PC-3 (cell line): ENCODE measurements around the gene CSNK2A2. TPM values are rescaled to one million over a fixed set of nuclear protein-coding genes. Genes with fewer than 3 reads are reported as not detected.

Experiments
- ATAC-seq: fragments of 200-7000 bp; cut with Tn5 transposase; 2 replicates; pipeline ENCODE4 v1.9.1; 2020; ENCODE audit warnings: mild to moderate bottlenecking, moderate library complexity
- BruUV-seq: library from RNA; stranded (reverse); fragments of 400-500 nt; replicated peaks from 2 replicates; lab custom pipeline; 2021; lab: Mats Ljungman, UMichigan
- CTCF ChIA-PET: fragments of 300-600 bp; sonication (Branson Sonifier 250); formaldehyde crosslinking; loops from one replicate; lab custom pipeline; 2022; ENCODE audit warnings: antibody characterized with exemption; lab: Charles Lee
- POLR2A ChIA-PET: fragments of 300-600 bp; sonication (Branson Sonifier 250); formaldehyde crosslinking; loops from one replicate; lab custom pipeline; 2022; ENCODE audit warnings: antibody characterized with exemption; ENCODE audit not compliant: unreplicated experiment; lab: Charles Lee
- DNase-seq: peaks from one replicate; pipeline ENCODE4 v3.0.0-alpha.2; 2015
- H2AFZ ChIP-seq: fragments of 300-600 bp; sonication (generic); 2 replicates; pipeline ENCODE4 v1.6.0; 2016; ENCODE audit warnings: antibody characterized with exemption, low read length
- H3F3A ChIP-seq: fragments of 300-600 bp; sonication (generic); one replicate; pipeline ENCODE4 v1.6.0; 2017; ENCODE audit warnings: antibody characterized with exemption, low read length, control low read depth, mild to moderate bottlenecking; ENCODE audit not compliant: unreplicated experiment
- H3K27ac ChIP-seq: fragments of 300-600 bp; sonication (generic); 2 replicates; pipeline ENCODE4 v1.5.1; 2016; ENCODE audit warnings: mild to moderate bottlenecking, low read length
- H3K27me3 ChIP-seq: fragments of 300-600 bp; sonication (generic); 2 replicates; pipeline ENCODE4 v1.6.1; 2016; ENCODE audit warnings: low read length, mixed read lengths
- H3K36me3 ChIP-seq: fragments of 300-600 bp; sonication (generic); 2 replicates; pipeline ENCODE4 v1.6.1; 2016; ENCODE audit warnings: low read depth, mixed run types, low read length, mixed read lengths
- H3K4me1 ChIP-seq: fragments of 300-600 bp; sonication (generic); 2 replicates; pipeline ENCODE4 v1.5.1; 2016; ENCODE audit warnings: low read length; ENCODE audit not compliant: insufficient read depth
- H3K4me2 ChIP-seq: fragments of 300-600 bp; sonication (generic); 2 replicates; pipeline ENCODE4 v1.6.0; 2016; ENCODE audit warnings: low read length
- H3K4me3 ChIP-seq: fragments of 300-600 bp; sonication (generic); 2 replicates; pipeline ENCODE4 v1.5.1; 2016; ENCODE audit warnings: mild to moderate bottlenecking, low read length, mixed read lengths
- H3K79me2 ChIP-seq: fragments of 300-600 bp; sonication (generic); 2 replicates; pipeline ENCODE4 v1.6.1; 2017; ENCODE audit warnings: low read length, mixed read lengths
- H3K9ac ChIP-seq: fragments of 300-600 bp; sonication (generic); 2 replicates; pipeline ENCODE4 v1.6.0; 2016; ENCODE audit warnings: mild to moderate bottlenecking, low read length
- H3K9me2 ChIP-seq: fragments of 300-600 bp; sonication (generic); replicated peaks from 2 replicates; pipeline ENCODE4 v1.6.1; 2016; ENCODE audit warnings: mixed run types, low read length, mixed read lengths
- H3K9me3 ChIP-seq: fragments of 300-600 bp; sonication (generic); 2 replicates; pipeline ENCODE4 v1.6.1; 2016; ENCODE audit warnings: low read length, mixed read lengths
- H4K20me1 ChIP-seq: fragments of 300-600 bp; sonication (generic); 2 replicates; pipeline ENCODE4 v1.6.1; 2016; ENCODE audit warnings: low read length, mixed read lengths
- EZH2 ChIP-seq: fragments of 300-600 bp; sonication (generic); IDR thresholded peaks from one replicate; pipeline ENCODE4 v1.6.1; 2017; ENCODE audit warnings: antibody characterized with exemption, mild to moderate bottlenecking, low read length; ENCODE audit not compliant: unreplicated experiment
- EZH2phosphoT487 ChIP-seq: fragments of 300-600 bp; sonication (generic); IDR thresholded peaks from 2 replicates; pipeline ENCODE4 v1.6.1; 2018; ENCODE audit warnings: mild to moderate bottlenecking, antibody characterized with exemption, low read length, borderline replicate concordance
- intact Hi-C: fragments of 100-400 bp; cut with micrococcal nuclease; formaldehyde crosslinking; loops from 2 replicates; pipeline ENCODE4 v1.9.0; 2023
- total RNA-seq: library from RNA; depleted of rRNA; stranded (reverse); fragments of >200 nt; gene quantifications from 2 replicates; pipeline ENCODE4 v1.2.3, GENCODE V29; 2014
- TF ChIP-seq, protein P1 (sequence below): fragments of 300-600 bp; sonication (generic); conservative IDR thresholded peaks from 2 replicates; pipeline ENCODE4 v1.5.1; 2017; ENCODE audit warnings: antibody characterized with exemption, low read depth, mild to moderate bottlenecking, low read length

Gene CSNK2A2
- total RNA-seq, 1 experiment from 2014 or later, result 14.2 TPM

DNA sequence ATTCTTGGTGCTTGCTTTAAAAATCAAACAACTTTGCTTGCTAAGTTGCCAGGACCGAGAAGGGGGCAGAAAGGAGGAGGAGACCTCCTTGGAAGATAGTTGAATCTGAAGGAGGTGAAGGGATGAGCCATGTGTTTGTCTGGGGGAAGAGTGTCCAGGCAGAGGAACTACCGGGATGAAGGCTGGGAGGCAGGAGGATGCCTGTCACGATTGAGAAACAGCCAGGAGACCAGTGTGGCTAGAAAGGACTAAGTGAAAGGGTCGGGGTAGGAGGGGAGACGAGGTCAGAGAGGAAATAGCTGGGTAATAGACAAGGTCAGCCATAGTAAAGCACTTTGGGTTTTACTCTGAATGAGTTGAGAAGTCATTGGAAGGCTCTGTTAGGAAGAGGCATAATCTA lies 38.9 kb upstream of the CSNK2A2 start:
- H3K9me3 ChIP-seq, result no peaks in the 10 kb centered on the region
- no peaks in the 10 kb centered on the region for H3F3A ChIP-seq
- H3K27ac ChIP-seq, result no peak overlapping the region
- DNase-seq (no peak), ATAC-seq (no peak)
- POLR2A ChIA-PET, result no interaction called here
- no peaks in the 10 kb centered on the region for H3K36me3 ChIP-seq
- no TSS peak for BruUV-seq
- H2AFZ ChIP-seq, result peak overlapping the region; percentile 98; the same call in 1 of the 2 replicates
- H3K4me1 ChIP-seq, result no peaks in the 10 kb centered on the region
- peak overlapping the region; percentile 88; the same call in 1 of the 2 replicates for H3K4me2 ChIP-seq
- peaks cover 10% of the 10 kb centered on the region; the same call in 1 of the 2 replicates for H3K27me3 ChIP-seq
- no peak overlapping the region for H3K9ac ChIP-seq
- TF ChIP-seq, protein P1, sequence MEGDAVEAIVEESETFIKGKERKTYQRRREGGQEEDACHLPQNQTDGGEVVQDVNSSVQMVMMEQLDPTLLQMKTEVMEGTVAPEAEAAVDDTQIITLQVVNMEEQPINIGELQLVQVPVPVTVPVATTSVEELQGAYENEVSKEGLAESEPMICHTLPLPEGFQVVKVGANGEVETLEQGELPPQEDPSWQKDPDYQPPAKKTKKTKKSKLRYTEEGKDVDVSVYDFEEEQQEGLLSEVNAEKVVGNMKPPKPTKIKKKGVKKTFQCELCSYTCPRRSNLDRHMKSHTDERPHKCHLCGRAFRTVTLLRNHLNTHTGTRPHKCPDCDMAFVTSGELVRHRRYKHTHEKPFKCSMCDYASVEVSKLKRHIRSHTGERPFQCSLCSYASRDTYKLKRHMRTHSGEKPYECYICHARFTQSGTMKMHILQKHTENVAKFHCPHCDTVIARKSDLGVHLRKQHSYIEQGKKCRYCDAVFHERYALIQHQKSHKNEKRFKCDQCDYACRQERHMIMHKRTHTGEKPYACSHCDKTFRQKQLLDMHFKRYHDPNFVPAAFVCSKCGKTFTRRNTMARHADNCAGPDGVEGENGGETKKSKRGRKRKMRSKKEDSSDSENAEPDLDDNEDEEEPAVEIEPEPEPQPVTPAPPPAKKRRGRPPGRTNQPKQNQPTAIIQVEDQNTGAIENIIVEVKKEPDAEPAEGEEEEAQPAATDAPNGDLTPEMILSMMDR, result no peak
- no peak for TF ChIP-seq EZH2phosphoT487
- TF ChIP-seq EZH2, result no peak
- H4K20me1 ChIP-seq, result no peaks in the 10 kb centered on the region
- intact Hi-C loops, result no loop called here
- no peak overlapping the region for H3K4me3 ChIP-seq
- CTCF ChIA-PET, result no interaction called here
- no peaks in the 10 kb centered on the region for H3K9me2 ChIP-seq
- H3K79me2 ChIP-seq, result no peaks in the 10 kb centered on the region

DNA sequence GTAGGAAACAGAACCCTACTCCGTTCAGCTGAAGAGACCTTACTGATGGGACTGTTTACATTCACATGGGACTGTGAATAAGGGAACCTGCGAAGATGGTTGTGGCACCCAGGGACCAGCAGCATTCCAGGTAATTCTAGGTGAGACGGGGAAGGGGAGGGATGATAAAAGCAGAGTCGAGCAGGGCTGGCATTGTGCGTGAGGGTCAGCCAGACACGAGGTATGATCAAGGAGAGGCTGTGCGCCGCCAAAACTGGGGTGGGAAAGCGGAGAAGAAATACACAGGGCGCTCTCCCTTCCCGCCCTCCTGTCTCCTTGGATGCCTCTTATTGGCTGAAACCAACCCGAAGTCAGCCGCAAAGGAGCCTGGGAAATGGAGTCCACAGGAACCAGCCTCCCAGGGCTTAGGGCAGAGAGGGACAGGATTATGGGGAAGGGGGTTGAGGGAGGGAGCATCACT lies 38.4 kb upstream of the CSNK2A2 start:
- Histone ChIP-seq H3K79me2 (no peaks in the 10 kb centered on the region), H4K20me1 (no peaks in the 10 kb centered on the region), H3K4me3 (peak overlapping the region; percentile 65), H3K27me3 (peaks cover 10% of the 10 kb centered on the region; the same call in 1 of the 2 replicates), H3K4me2 (peak overlapping the region; percentile 88), H2AFZ (peak overlapping the region; percentile 98), H3F3A (no peaks in the 10 kb centered on the region), H3K4me1 (no peaks in the 10 kb centered on the region), H3K9me3 (no peaks in the 10 kb centered on the region), H3K9ac (no peak overlapping the region), H3K36me3 (no peaks in the 10 kb centered on the region), H3K27ac (no peak overlapping the region), H3K9me2 (no peaks in the 10 kb centered on the region)
- ChIA-PET CTCF (no interaction called here), POLR2A (no interaction called here)
- DNase-seq (peak; percentile 57), ATAC-seq (peak; percentile 95)
- intact Hi-C loops, result no loop called here
- BruUV-seq, result no TSS peak
- TF ChIP-seq, protein P1, result no peak
- TF ChIP-seq EZH2, result no peak
- TF ChIP-seq EZH2phosphoT487, result no peak

DNA sequence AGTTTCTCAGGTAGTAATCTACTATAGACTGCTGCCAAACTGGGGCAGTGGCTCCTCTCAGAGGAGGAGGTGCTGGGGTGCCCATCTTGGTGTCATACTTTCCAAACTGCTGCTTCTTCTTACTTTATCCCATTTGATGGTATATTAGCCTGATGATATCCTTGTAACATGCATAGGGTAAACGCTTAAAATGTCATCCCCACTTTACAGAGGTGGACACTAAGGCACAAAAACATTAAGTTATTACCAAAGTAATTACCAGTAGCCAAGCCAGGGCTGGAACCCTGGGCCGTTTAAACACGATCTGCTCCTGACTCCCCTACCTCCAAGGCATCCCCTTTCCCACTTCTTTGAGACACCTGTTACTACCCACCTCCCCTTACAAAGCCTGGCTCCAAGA lies 37.8 kb upstream of the CSNK2A2 start:
- no peak for DNase-seq
- ChIA-PET CTCF (no interaction called here), POLR2A (no interaction called here)
- no TSS peak for BruUV-seq
- peak overlapping the region; percentile 65 for H3K4me3 ChIP-seq
- H3K9ac ChIP-seq, result no peak overlapping the region
- peak overlapping the region; percentile 88 for H3K4me2 ChIP-seq
- no peaks in the 10 kb centered on the region for H4K20me1 ChIP-seq
- TF ChIP-seq EZH2phosphoT487, result no peak
- TF ChIP-seq EZH2, result no peak
- TF ChIP-seq, protein P1, result no peak
- H3K27ac ChIP-seq, result no peak overlapping the region
- H3K9me2 ChIP-seq, result no peaks in the 10 kb centered on the region
- no peaks in the 10 kb centered on the region for H3K9me3 ChIP-seq
- H2AFZ ChIP-seq, result peak overlapping the region; percentile 98
- peaks cover 10% of the 10 kb centered on the region; the same call in 1 of the 2 replicates for H3K27me3 ChIP-seq
- no peak for ATAC-seq
- H3K4me1 ChIP-seq, result no peaks in the 10 kb centered on the region
- H3K36me3 ChIP-seq, result no peaks in the 10 kb centered on the region
- H3K79me2 ChIP-seq, result no peaks in the 10 kb centered on the region
- H3F3A ChIP-seq, result no peaks in the 10 kb centered on the region
- intact Hi-C loops, result no loop called here
